T-cell (primary cell): Measurements from ENCODE around the gene PRKAA1. TPM values are rescaled to one million over a fixed set of nuclear protein-coding genes. Genes with fewer than 3 reads are reported as not detected.

Source experiments
- ATAC-seq, 4 experiments: fragments of 200-7000 bp in 3 of 4; fragments of 150-1000 bp in 1 of 4; cut with Tn5 transposase; replicated peaks in 1 of 4; 1 replicate in 3 of 4; 2 replicates in 1 of 4; pipeline ENCODE4 v1.10.0; 2021; ENCODE audit warnings: moderate library complexity in 3 of 4, mild to moderate bottlenecking in 2 of 4, moderate number of reproducible peaks in 1 of 4
- CTCF ChIA-PET, 2 donors: fragments of 300-600 bp; sonication (Branson Sonifier 250); formaldehyde crosslinking; loops; one replicate each; lab custom pipeline; 2022; ENCODE audit warnings: antibody characterized with exemption in 2 of 2; lab: Charles Lee
- POLR2A ChIA-PET, 2 donors: fragments of 300-600 bp; sonication (Branson Sonifier 250); formaldehyde crosslinking; loops; one replicate each; lab custom pipeline; 2022; ENCODE audit warnings: antibody characterized with exemption in 2 of 2; lab: Charles Lee
- DNase-seq, 35 experiments: peaks; one replicate each; pipeline versions ENCODE4 v3.0.0 to v3.0.0-alpha.2; 2013 to 2023
- H3K27ac ChIP-seq: one replicate; pipeline ENCODE4 v1.5.1; 2013; ENCODE audit warnings: low read length
- H3K27me3 ChIP-seq, 2 experiments: replicated peaks in 1 of 2; 1 replicate in 1 of 2; 2 replicates in 1 of 2; pipeline versions ENCODE4 v1.6.1 to v1.7.0; 2013; ENCODE audit warnings: low read length in 1 of 2, mixed read lengths in 1 of 2; ENCODE audit not compliant: control insufficient read depth in 2 of 2, insufficient read depth in 2 of 2; ENCODE audit errors: extremely low read depth in 1 of 2
- H3K36me3 ChIP-seq, 2 donors: 1 replicate in 1 of 2; 2 replicates in 1 of 2; pipeline versions ENCODE4 v1.6.1 to v1.7.0; 2013; ENCODE audit warnings: low read length in 1 of 2; ENCODE audit not compliant: control insufficient read depth in 2 of 2, insufficient read depth in 1 of 2; ENCODE audit errors: extremely low read depth in 1 of 2
- H3K4me1 ChIP-seq, 2 experiments: 1 replicate in 1 of 2; 2 replicates in 1 of 2; pipeline versions ENCODE4 v1.6.1 to v1.7.0; 2013; ENCODE audit warnings: low read length in 2 of 2, mixed read lengths in 1 of 2; ENCODE audit not compliant: insufficient read depth in 2 of 2, control insufficient read depth in 1 of 2; ENCODE audit errors: extremely low read depth in 1 of 2
- H3K4me3 ChIP-seq, 2 donors: 1 replicate in 1 of 2; 2 replicates in 1 of 2; pipeline versions ENCODE4 v1.5.1 to v1.7.0; 2013; ENCODE audit warnings: mild to moderate bottlenecking in 2 of 2, low read length in 1 of 2, moderate library complexity in 1 of 2; ENCODE audit not compliant: control insufficient read depth in 1 of 2; ENCODE audit errors: extremely low read depth in 1 of 2
- H3K9me3 ChIP-seq: 2 replicates; pipeline ENCODE4 v1.7.0; 2013
- H3K27ac Mint-ChIP-seq, 2 donors: one replicate each; pipeline ENCODE4 v1.8.0; 2020 to 2021; ENCODE audit warnings: mild to moderate bottlenecking in 2 of 2, mixed read lengths in 2 of 2
- H3K27me3 Mint-ChIP-seq, 2 donors: one replicate each; pipeline ENCODE4 v1.8.0; 2021 to 2022; ENCODE audit warnings: mixed read lengths in 2 of 2
- H3K36me3 Mint-ChIP-seq: one replicate; pipeline ENCODE4 v1.8.0; 2021; ENCODE audit warnings: mixed read lengths
- H3K4me1 Mint-ChIP-seq, 3 donors: one replicate each; pipeline ENCODE4 v1.8.0; 2020 to 2022; ENCODE audit warnings: mixed read lengths in 3 of 3, mild to moderate bottlenecking in 1 of 3
- H3K4me3 Mint-ChIP-seq, 3 donors: one replicate each; pipeline ENCODE4 v1.8.0; 2020 to 2022; ENCODE audit warnings: mild to moderate bottlenecking in 3 of 3, mixed read lengths in 3 of 3, moderate library complexity in 3 of 3
- H3K9me3 Mint-ChIP-seq, 3 donors: one replicate each; pipeline ENCODE4 v1.8.0; 2020 to 2022; ENCODE audit warnings: mixed read lengths in 3 of 3
- WGBS: methylation state at CpG from one replicate; pipeline ENCODE4 v1.1.5; 2013; ENCODE audit warnings: missing lambda C conversion rate; ENCODE audit not compliant: insufficient coverage; 5-methylcytosine and 5-hydroxymethylcytosine counted together
- total RNA-seq, 35 experiments: library from RNA in 6 of 35; stranded (reverse) in 6 of 35; fragments of 120-200 nt in 1 of 35; gene quantifications; one replicate each; pipeline versions ENCODE4 v1.2.1 to v1.2.4 and lab custom pipeline; 2013 to 2026

The PRKAA1 gene
- total RNA-seq, 5 donors from 2014 or later (not counting 1 experiment from before 2014, with no cell fraction given) = 92.3 to 112 (median 96.7) TPM

- no peaks in the 10 kb centered on the region for H3K9me3 Mint-ChIP-seq
- Histone ChIP-seq H3K36me3 (peaks cover 15 to 69% of the 10 kb centered on the region in 2 donors), H3K27ac (no peak overlapping the region), H3K27me3 (no peaks in the 10 kb centered on the region), H3K9me3 (no peaks in the 10 kb centered on the region), H3K4me3 (no peak overlapping the region), H3K4me1 (peaks cover 22 to 24% of the 10 kb centered on the region in 2 experiments)
- WGBS = 50% methylated on average over 2 of the region's 4 CpGs
- CTCF ChIA-PET = interaction anchor here (0.8 to 2.3 kb wide), 3 partner anchors 34 kb away, joined by 3 to 8 read pairs (median 6); partner anchors contain the start of gene PRKAA1 (in 2 of the 2)
- peak overlapping the region; percentile 4 to 36 for H3K27ac Mint-ChIP-seq
- H3K36me3 Mint-ChIP-seq = peaks cover 73% of the 10 kb centered on the region
- peaks cover 46 to 61% (median 59%) of the 10 kb centered on the region in 3 donors for H3K4me1 Mint-ChIP-seq
- H3K27me3 Mint-ChIP-seq = no peaks in the 10 kb centered on the region
- DNase-seq (no peak), ATAC-seq (no peak)
- POLR2A ChIA-PET = interaction anchor here (0.5 to 1.4 kb wide), 7 partner anchors 11 to 1760 kb away, joined by 3 to 5 read pairs (median 3); partner anchors contain the start of gene PRKAA1 (in 2 of the 2)
- H3K4me3 Mint-ChIP-seq = peak overlapping the region in 2 of 3 donors; percentile 87 to 99
Observed at GRCh38 chr5:40832345-40832744, 34.2 kb upstream of the PRKAA1 start.

- no peaks in the 10 kb centered on the region for H3K9me3 Mint-ChIP-seq
- no peaks in the 10 kb centered on the region for H3K27me3 ChIP-seq
- H3K27ac ChIP-seq = peak overlapping the region; percentile 3
- H3K4me1 Mint-ChIP-seq = peaks cover 46 to 59% (median 58%) of the 10 kb centered on the region in 3 donors
- no peaks in the 10 kb centered on the region for H3K27me3 Mint-ChIP-seq
- H3K36me3 Mint-ChIP-seq = peaks cover 79% of the 10 kb centered on the region
- H3K36me3 ChIP-seq = peaks cover 15 to 76% of the 10 kb centered on the region in 2 donors
- CTCF ChIA-PET = interaction anchor here (0.8 to 1.0 kb wide), 2 partner anchors 33 to 1118 kb away, joined by 3 to 6 read pairs; partner anchors contain the start of gene PRKAA1 (in 1 of the 2)
- no peak overlapping the region for H3K4me3 Mint-ChIP-seq
- H3K4me3 ChIP-seq = no peak overlapping the region
- peaks cover 22 to 24% of the 10 kb centered on the region in 2 experiments for H3K4me1 ChIP-seq
- WGBS = 55% methylated on average over 3 of the region's 4 CpGs
- peak overlapping the region in 1 of 2 donors; percentile 4 for H3K27ac Mint-ChIP-seq
- ATAC-seq (no peak), DNase-seq (no peak)
- POLR2A ChIA-PET = interaction anchor here (0.5 to 1.4 kb wide), 6 partner anchors 18 to 1759 kb away, joined by 3 to 5 read pairs (median 3); partner anchors contain the start of gene PRKAA1 (in 1 of the 2)
- H3K9me3 ChIP-seq = no peaks in the 10 kb centered on the region
Observed at GRCh38 chr5:40831346-40832210, 33.4 kb upstream of the PRKAA1 start.

GRCh38 chr5:40829748-40830533, 31.8 kb upstream of the PRKAA1 start:
- H3K36me3 Mint-ChIP-seq = peaks cover 78% of the 10 kb centered on the region
- WGBS = no CpG with 5 or more reads among the region's 13 CpGs
- H3K27me3 Mint-ChIP-seq = no peaks in the 10 kb centered on the region
- H3K9me3 ChIP-seq = no peaks in the 10 kb centered on the region
- no peak overlapping the region for H3K27ac ChIP-seq
- peaks cover 15 to 20% of the 10 kb centered on the region in 2 experiments for H3K4me1 ChIP-seq
- H3K4me1 Mint-ChIP-seq = peaks cover 37 to 50% (median 45%) of the 10 kb centered on the region in 3 donors
- no peaks in the 10 kb centered on the region for H3K27me3 ChIP-seq
- no peak overlapping the region for H3K4me3 Mint-ChIP-seq
- H3K36me3 ChIP-seq = peaks cover 15 to 83% of the 10 kb centered on the region in 2 donors
- H3K9me3 Mint-ChIP-seq = no peaks in the 10 kb centered on the region
- ChIA-PET CTCF (no interaction called here), POLR2A (no interaction called here)
- no peak for DNase-seq
- no peak overlapping the region for H3K4me3 ChIP-seq
- ATAC-seq = no peak
- H3K27ac Mint-ChIP-seq = no peak overlapping the region

GRCh38 chr5:40828690-40829661, 30.8 kb upstream of the PRKAA1 start:
- peak overlapping the region in 1 of 2 donors; percentile 33 for H3K27ac Mint-ChIP-seq
- H3K27ac ChIP-seq = no peak overlapping the region
- H3K36me3 ChIP-seq = peaks cover 15 to 80% of the 10 kb centered on the region in 2 donors
- DNase-seq (no peak), ATAC-seq (no peak)
- H3K9me3 ChIP-seq = no peaks in the 10 kb centered on the region
- H3K9me3 Mint-ChIP-seq = no peaks in the 10 kb centered on the region
- H3K4me1 ChIP-seq = peaks cover 11 to 16% of the 10 kb centered on the region in 2 experiments
- H3K36me3 Mint-ChIP-seq = peaks cover 69% of the 10 kb centered on the region
- CTCF ChIA-PET = no interaction called here
- H3K27me3 Mint-ChIP-seq = no peaks in the 10 kb centered on the region
- no peak overlapping the region for H3K4me3 Mint-ChIP-seq
- H3K4me1 Mint-ChIP-seq = peaks cover 27 to 44% (median 37%) of the 10 kb centered on the region in 3 donors
- WGBS = 90% methylated on average over 1 of the region's 3 CpGs
- H3K4me3 ChIP-seq = no peak overlapping the region
- H3K27me3 ChIP-seq = no peaks in the 10 kb centered on the region
- POLR2A ChIA-PET = no interaction called here

- POLR2A ChIA-PET = interaction anchor here in 1 of 2 donors (0.7 kb wide), 1 partner anchor 11 kb away, joined by 3 read pairs; no protein-coding TSS in a partner anchor
- H3K9me3 ChIP-seq = no peaks in the 10 kb centered on the region
- no peak overlapping the region for H3K4me3 ChIP-seq
- no CpG with 5 or more reads among the region's 3 CpGs for WGBS
- Mint-ChIP-seq H3K27me3 (no peaks in the 10 kb centered on the region), H3K9me3 (no peaks in the 10 kb centered on the region), H3K4me3 (no peak overlapping the region), H3K27ac (no peak overlapping the region), H3K4me1 (peaks cover 20 to 35% (median 28%) of the 10 kb centered on the region in 3 donors), H3K36me3 (peaks cover 60% of the 10 kb centered on the region)
- H3K4me1 ChIP-seq = peaks cover 2 to 8% of the 10 kb centered on the region in 2 experiments
- DNase-seq (no peak), ATAC-seq (no peak)
- no peaks in the 10 kb centered on the region for H3K27me3 ChIP-seq
- no peak overlapping the region for H3K27ac ChIP-seq
- CTCF ChIA-PET = no interaction called here
- peaks cover 15 to 71% of the 10 kb centered on the region in 2 donors for H3K36me3 ChIP-seq
Observed at GRCh38 chr5:40828021-40828631, 30.0 kb upstream of the PRKAA1 start.
